Measurements from ENCODE around the gene PDZD2. TPM values are rescaled to one million over a fixed set of nuclear protein-coding genes. Genes with fewer than 3 reads are reported as not detected.

The PDZD2 gene
- total and polyA plus RNA-seq, 2 donors (not counting 3 experiments of a cell fraction or from before 2014, with no cell fraction given), result 0.66 to 6.9 TPM

- H3K36me3 ChIP-seq (ENCODE audit: control insufficient read depth in 2 of 2, extremely low read depth in 1 of 2, insufficient read depth in 2 of 2, low read length in 2 of 2), result no peaks in the 10 kb centered on the region
- intact Hi-C loops (cut with micrococcal nuclease) (no loop called here), dilution Hi-C loops (cut with MboI; ENCODE audit: extremely low pct_ligation_motif_present, low sequenced_read_pairs) (no loop called here)
- CTCF ChIA-PET, result no interaction called here
- H2AFZ ChIP-seq (ENCODE audit: low read depth, low read length), result no peak overlapping the region
- no peak overlapping the region for H3K27ac ChIP-seq (ENCODE audit: insufficient read depth, low read depth, low read length)
- TF ChIP-seq JUN (IDR thresholded peaks at IDR 0.05; ENCODE audit: borderline replicate concordance, insufficient read depth, insufficient read length, low read depth), result no peak
- TF ChIP-seq MYC (IDR thresholded peaks at IDR 0.05; ENCODE audit: low read depth, low read length), result no peak
- TF ChIP-seq POLR2A (IDR thresholded peaks at IDR 0.05; ENCODE audit: low read depth, low read length), result no peak
- TF ChIP-seq EZH2 (IDR thresholded peaks at IDR 0.05; ENCODE audit: borderline replicate concordance, low read depth, low read length, severe bottlenecking), result no peak
- no peak for TF ChIP-seq POLR2AphosphoS5 (IDR thresholded peaks at IDR 0.05; ENCODE audit: insufficient read depth, low read depth, low read length)
- TF ChIP-seq GATA2 (IDR thresholded peaks at IDR 0.05; ENCODE audit: insufficient read depth, insufficient read length, low read depth, low read length), result no peak
- no peak for TF ChIP-seq FOS (IDR thresholded peaks at IDR 0.05; ENCODE audit: borderline replicate concordance, insufficient read depth, low read length)
- no peak for TF ChIP-seq MAX (IDR thresholded peaks at IDR 0.05; ENCODE audit: insufficient read depth, insufficient read length)
- TF ChIP-seq CTCF (IDR thresholded peaks at IDR 0.05; ENCODE audit: extremely low read depth in 1 of 2, insufficient read depth in 1 of 2, low read depth in 1 of 2, low read length in 2 of 2), result no peak
- H3K4me2 ChIP-seq (ENCODE audit: insufficient read depth, low read length), result no peak overlapping the region
- no TSS peak for BruUV-seq (replicated peaks)
- H3K9me3 ChIP-seq (replicated peaks; ENCODE audit: control insufficient read depth, insufficient read depth, low read length), result no peaks in the 10 kb centered on the region
- FAIRE-seq (no peak), DNase-seq (ENCODE audit: low read depth, low spot score) (no peak)
- no peaks in the 10 kb centered on the region for H3K4me1 ChIP-seq (ENCODE audit: control insufficient read depth, extremely low read depth, insufficient read depth, low read length)
- H3K27me3 ChIP-seq (ENCODE audit: control insufficient read depth in 2 of 2, insufficient read depth in 2 of 2, low read length in 2 of 2), result peaks cover 0 to 2% of the 10 kb centered on the region in 2 experiments
- H3K9ac ChIP-seq (replicated peaks; ENCODE audit: extremely low read depth, insufficient read depth, low read length), result no peak overlapping the region
- no peak overlapping the region for H3K4me3 ChIP-seq (replicated peaks in 1 of 3; ENCODE audit: insufficient read depth in 1 of 3, low read depth in 1 of 3, low read length in 3 of 3)
- POLR2A ChIA-PET, result no interaction called here
- H3K9me1 ChIP-seq (replicated peaks; ENCODE audit: control insufficient read depth, extremely low read depth, insufficient read depth, low read length), result no peaks in the 10 kb centered on the region
- no peaks in the 10 kb centered on the region for H4K20me1 ChIP-seq (replicated peaks; ENCODE audit: control insufficient read depth, extremely low read depth, insufficient read depth, low read length)
- no peaks in the 10 kb centered on the region for H3K79me2 ChIP-seq (ENCODE audit: control insufficient read depth, insufficient read depth, low read length)
These were observed 59.7 kb downstream of the PDZD2 start for GRCh38 chr5:31698673-31699072.

Data from endothelial cell of umbilical vein (primary cell).